SIG-M5 treated with dmso at 0.1 percent for 504 hours (cell line): Measurements from ENCODE around the gene IGFL4.
"Not testable (repeated sequence)": the region's sequence is repeated elsewhere in the genome, so short reads cannot be mapped to it uniquely, and the experiment has no call there.

Experiments used
- DNase-seq: peaks from one replicate; lab custom pipeline; 2025; ENCODE audit not compliant: unreplicated experiment; lab: John Stamatoyannopoulos, UW

Gene IGFL4

DNA sequence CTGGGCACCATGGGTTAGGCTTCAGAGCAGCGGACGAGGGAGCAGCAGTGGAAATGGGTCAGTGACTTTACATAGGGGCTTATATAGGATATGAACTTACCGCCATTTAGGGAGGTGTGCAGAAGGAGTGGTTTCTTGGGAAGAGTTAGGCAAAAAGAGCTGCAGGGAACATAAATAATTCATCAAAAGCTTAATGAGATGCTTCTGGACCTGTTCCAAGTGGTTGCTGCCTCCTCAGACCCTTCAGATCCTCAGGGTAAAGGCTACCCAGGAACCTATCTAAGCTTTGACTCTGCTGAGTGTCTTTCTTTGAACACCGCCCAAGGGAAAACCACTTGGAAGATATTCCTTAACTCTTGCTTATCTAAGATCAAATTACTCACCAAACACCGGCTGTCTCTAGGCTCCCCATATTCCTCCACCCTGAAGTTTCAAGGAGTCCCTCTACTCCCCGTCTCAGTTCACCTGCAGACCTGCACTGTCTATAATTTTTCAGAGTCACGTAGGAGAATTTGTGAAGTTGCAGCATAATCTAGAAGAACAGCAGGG is at the start of gene IGFL4:
TSS of gene IGFL4 (minus strand) at position 51 of the 549 bp plus-strand sequence. CDS start at position 11, 40 bp downstream.
- DNase-seq: no peak

- DNase-seq: no peak
Measured at GRCh38 chr19:46090444-46090843, 49.6 kb upstream of the IGFL4 start.

- no peak for DNase-seq
Measured at GRCh38 chr19:46089432-46089831, 48.6 kb upstream of the IGFL4 start.

DNA sequence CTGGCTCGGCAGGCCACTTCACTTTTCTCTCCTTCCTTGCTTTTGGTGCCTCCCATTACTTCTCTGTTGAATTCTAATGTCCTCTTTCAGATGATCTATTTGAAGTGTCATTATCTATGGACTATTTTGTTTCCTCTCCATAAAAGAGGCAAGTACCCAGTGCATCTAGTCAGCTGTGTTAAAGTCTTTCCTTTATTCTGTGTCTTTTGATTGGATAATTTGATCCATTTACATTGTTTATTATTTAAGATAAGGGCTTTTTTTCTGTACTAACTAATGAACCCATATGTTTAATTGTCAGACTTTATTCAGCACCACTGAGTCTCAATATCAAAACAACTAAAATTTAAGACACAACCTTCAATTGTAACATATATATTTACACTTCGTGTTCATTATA is 47.3 kb upstream of the IGFL4 start:
- no peak for DNase-seq

DNA sequence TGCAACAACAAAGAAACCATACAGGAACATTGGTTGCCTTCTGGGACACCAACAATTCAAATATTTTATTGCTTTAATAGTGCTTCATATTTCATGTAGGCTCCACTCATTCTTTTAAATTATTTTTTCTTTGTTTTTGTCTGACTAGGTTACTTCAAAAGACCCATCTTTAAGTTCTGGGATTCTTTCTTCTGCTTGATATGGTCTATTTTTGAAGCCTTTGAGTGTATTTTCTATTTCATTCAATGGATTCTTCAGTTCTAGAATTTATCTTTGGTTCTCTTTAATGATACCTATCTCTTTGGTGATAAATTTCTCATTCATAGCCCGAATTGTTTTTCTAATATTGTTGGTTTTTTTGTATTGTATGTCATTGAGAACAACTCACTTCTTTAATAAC is 45.1 kb upstream of the IGFL4 start:
- DNase-seq: no peak

- DNase-seq: no peak
Measured at GRCh38 chr19:46082728-46083050, 41.9 kb upstream of the IGFL4 start.

- DNase-seq: peak; percentile 52
Measured at GRCh38 chr19:46081928-46082727, 41.3 kb upstream of the IGFL4 start.

- no peak for DNase-seq
Measured at GRCh38 chr19:46080561-46080960, 39.8 kb upstream of the IGFL4 start.

DNA sequence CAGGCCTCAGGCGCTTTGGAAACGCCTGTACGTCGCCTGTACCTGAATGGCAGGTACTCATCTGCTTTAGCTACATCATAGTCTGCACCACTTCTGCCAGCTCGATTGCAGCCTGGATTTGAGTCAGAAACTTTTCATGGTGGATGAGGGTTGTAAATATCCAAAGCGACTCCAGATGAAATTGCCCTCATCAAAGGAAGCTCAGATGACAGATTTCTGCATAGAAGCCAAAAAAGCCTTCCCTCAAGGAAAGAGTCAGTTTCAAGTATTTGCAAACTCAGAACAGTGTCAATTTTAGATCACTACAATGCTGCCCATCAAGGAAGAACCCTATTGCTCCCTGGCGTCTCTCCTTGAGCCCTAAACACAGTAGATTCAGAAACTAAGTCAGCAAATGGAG is 38.8 kb upstream of the IGFL4 start:
- DNase-seq: no peak

- not testable (repeated sequence) for DNase-seq
Measured at GRCh38 chr19:46078573-46079332, 38.0 kb upstream of the IGFL4 start.

DNA sequence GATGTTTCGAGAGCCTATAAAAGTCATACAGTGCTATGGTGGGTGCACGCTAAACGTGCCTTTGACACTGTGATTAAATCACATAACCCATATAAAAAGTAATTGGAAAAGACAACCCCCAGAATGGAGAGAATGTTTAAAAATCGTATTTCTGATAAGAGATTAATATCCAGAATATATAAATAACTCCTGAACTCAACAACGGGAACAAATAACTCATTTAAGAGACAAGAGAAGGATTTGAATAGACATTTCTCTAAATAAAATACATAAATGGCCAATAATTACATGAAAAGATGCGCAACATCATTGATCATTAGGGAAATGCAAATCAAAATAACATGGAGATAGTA is 37.0 kb upstream of the IGFL4 start:
- DNase-seq: no peak

GRCh38 chr19:46076951-46077814 is 36.4 kb upstream of the IGFL4 start:
- peak; percentile 77 for DNase-seq

DNA sequence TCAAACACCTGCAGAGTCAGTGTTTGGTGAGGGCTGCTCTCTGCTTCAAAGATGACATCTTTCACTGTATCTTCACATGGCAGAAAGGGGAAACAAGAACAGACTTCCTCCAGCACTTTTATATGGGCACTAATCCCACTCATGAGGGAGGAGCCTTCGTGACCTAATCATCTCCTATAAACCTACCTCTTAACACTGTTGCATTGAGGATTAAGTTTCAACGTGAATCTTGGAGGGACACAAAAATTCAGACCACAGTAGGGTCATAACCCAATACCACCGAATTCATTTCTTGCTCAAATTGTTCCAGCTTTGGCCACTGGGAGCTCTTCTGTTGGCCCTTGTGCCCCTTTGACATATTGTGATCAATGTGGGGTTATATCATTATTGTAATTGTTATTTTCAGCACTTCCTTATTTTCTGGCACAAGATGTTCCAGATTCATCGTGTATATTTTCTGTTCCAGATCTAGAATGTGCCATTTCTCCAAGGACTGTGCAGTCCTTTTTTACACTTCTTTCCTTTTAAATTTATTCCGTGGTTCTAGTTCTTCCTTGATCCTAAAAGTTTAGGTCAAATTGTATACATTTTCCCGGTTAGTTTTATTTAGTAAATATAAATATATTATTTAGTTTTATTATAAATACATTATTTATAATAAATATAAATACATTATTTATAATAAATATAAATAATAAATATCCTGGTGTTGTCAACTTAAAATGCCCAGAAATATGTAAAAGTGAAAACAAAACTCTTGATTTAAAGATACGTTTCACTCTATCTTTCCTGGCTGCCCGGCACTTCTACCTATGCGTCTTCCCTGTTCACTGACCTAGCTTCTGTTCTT is 35.5 kb upstream of the IGFL4 start:
- DNase-seq: no peak

GRCh38 chr19:46073268-46073922 is 32.6 kb upstream of the IGFL4 start:
- peak; percentile 42 for DNase-seq

DNA sequence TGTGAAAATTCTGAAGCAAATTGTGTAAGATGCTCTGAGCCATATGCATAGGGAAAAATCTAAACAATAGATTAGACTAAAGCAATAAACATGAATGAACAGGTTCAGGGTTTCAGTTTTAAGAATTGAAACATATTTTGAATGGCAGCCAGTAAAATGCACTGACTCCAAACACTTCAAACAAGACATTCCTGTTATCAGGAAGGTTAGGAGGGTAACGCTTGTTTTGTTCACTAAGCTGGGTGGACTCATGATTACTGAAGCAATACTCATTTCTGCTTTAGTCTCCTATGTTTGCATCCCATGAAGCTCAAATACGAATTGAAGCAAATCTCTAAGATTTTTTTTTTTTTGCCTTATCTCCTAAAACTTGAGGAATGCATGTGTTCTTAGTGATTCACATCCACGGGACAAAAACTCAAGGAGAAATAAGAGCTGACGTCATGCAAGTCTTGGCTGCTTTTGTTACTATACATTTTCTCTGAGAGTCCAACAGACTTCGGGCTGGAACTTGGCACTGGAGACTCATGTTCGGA is 29.1 kb upstream of the IGFL4 start:
- no peak for DNase-seq

GRCh38 chr19:46068345-46069258 is 27.8 kb upstream of the IGFL4 start:
- DNase-seq: peak; percentile 37

- no peak for DNase-seq
Measured at GRCh38 chr19:46067691-46068090, 26.9 kb upstream of the IGFL4 start.

DNA sequence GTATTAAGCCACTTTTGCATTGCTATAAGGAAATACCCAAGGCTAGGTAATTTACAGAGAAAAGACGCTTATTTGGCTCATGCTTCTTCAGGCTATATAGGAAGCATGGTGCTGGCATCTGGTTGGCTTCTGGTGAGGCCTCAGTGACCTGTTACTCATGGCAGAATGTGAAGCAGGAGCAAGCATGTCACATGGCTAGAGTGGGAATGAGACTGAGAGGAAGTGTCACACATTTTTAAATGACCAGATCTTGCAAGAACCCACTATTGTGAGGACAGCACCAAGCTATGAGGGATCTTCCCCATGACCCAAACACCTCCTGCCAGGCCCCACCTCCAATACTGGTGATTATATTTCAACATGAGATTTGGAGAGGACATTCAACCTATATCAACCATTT is 25.7 kb upstream of the IGFL4 start:
- DNase-seq: no peak
